ENCODE results near the gene DNAJC1.

DNA sequence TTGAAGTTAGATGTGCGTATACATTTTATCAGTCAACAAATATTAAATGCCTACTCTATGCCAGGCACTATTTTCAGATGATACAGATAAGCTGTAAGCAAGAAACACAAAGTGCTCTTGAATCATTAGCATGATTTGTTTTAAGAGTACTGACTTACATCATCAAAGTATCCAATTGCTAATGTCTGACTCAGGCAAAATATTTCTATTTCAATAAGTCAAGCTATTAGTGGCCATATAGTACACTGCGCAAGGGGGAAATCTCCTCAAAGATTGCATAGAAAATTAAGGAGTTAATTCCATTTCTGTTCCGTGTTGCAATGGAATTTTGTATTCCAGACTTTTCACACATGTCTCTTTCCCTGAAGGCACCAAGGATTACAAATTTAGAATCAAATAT is 46.1 kb upstream of the DNAJC1 start:
- TF ChIP-seq, protein P1, sequence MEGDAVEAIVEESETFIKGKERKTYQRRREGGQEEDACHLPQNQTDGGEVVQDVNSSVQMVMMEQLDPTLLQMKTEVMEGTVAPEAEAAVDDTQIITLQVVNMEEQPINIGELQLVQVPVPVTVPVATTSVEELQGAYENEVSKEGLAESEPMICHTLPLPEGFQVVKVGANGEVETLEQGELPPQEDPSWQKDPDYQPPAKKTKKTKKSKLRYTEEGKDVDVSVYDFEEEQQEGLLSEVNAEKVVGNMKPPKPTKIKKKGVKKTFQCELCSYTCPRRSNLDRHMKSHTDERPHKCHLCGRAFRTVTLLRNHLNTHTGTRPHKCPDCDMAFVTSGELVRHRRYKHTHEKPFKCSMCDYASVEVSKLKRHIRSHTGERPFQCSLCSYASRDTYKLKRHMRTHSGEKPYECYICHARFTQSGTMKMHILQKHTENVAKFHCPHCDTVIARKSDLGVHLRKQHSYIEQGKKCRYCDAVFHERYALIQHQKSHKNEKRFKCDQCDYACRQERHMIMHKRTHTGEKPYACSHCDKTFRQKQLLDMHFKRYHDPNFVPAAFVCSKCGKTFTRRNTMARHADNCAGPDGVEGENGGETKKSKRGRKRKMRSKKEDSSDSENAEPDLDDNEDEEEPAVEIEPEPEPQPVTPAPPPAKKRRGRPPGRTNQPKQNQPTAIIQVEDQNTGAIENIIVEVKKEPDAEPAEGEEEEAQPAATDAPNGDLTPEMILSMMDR (IDR thresholded peaks at IDR 0.05) = no peak
- no peak for TF ChIP-seq ZFX (IDR thresholded peaks at IDR 0.05; ENCODE audit: borderline replicate concordance)

Measured in 22Rv1 (cell line).